ENCODE data around the gene TAF4B.
A peak's percentile ranks its signal among the peaks of the same experiment; 100 is the strongest.
"Not testable (repeated sequence)": the region's sequence is repeated elsewhere in the genome, so short reads cannot be mapped to it uniquely, and the experiment has no call there.

The TAF4B gene

DNA sequence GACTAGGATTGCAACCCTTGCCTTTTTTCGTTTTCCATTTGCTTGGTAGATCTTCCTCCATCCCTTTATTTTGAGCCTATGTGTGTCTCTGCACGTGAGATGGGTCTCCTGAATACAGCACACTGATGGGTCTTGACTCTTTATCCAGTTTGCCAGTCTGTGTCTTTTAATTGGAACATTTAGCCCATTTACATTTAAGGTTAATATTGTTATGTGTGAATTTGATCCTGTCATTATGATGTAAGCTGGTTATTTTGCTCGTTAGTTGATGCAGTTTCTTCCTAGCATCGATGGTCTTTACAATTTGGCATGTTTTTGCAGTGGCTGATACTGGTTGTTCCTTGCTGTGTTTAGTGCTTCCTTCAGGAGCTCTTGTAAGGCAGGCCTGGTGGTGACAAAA, 16.1 kb downstream of the TAF4B start:
- DNase-seq, result not testable (repeated sequence)

DNA sequence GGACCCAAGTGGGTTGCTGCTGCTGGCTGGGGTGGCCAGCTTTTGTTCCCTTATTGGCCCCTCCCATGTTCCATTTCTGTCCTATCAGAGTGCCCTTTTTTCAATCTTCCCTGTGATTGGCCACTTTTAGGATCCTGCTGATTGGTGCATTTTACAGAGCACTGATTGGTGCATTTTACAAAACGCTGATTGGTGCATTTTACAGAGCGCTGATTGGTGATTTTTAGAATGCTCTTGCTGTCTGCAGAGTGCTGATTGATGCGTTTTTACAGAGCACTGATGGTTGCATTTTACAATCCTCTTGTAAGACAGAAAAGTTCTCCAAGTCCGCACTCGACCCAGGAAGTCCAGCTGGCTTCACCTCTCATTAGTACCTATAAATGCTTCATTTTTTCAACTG, 19.2 kb downstream of the TAF4B start:
- not testable (repeated sequence) for DNase-seq

DNA sequence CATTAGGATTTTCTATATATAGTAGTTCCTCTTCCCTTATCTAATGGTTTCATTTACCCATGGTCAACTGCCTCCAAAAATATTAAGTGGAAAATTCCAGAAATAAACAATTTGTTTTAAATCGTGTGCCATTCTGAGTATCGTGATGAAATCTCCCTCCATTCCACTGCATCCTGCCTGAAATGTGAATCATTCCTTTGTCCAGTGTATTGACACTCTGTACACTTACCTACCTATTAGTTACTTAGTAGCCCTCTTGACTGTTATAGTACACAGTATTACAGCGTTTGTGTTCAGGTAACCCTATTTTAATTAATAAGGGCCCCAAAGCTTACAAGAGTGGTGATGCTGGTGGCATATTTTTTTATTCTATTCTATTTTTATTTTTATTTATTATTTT, 26.2 kb downstream of the TAF4B start:
- DNase-seq, result no peak

DNA sequence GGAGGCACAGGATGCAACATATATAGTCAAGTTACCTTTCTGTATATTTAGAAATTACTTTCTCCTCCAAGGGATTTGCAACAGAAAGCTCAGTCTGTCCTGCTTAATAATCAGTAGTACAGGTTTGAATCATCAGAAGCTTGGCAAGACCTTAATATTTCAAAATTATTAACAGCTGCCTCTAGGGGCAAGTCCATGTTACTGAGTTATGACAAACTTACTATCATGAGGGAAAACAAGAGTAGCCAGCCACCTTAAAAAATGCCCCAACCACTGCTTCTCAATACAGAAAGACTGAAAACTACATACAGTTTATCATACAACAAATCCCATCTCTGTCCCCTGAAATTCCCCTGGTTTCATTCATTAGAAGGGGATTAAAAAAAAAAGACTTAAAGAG, 28.6 kb downstream of the TAF4B start:
- not testable (repeated sequence) for DNase-seq

DNA sequence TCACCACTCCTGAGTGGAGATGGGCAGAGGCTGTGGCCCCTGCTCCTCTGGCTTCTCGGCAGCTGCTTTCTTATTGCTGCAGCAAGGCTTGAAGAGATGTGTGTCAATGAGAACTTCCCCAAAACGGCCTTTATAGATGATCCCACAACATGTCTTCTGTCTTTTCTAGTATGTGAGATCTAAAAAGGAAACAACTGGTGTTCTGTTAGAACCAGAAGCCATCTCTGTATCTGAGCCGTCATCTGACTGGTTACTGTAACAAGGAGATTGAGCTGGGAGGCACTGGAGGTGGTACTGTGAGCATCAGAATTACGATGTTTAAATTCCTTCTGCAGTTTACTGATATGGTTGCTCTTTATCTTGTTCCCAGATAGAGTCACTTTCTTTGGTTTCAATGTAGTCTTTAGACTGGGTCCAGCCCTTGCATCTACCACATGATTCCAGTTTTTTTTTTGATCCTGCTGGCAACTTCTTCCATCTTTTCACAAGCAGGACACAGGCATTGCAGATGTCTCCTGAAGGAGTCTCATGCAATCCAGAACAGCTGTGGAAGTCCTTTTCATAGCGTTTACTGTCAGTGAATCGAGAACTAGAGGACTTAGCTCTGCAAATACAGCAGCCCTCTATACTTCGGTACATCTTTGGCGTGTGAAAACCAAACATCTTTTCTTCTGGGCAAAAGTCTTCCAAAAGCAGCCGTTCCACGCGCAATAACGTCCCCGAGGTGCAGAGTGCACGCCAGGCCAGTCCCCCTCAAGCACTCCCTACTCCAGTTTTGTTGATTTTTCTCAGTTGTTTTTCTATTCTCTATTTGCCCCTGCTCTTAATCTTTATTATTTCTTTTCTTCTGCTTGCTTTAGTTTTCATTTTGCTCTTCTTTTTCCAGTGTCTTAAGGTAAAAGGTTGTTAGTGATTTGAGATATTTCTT, 29.7 kb downstream of the TAF4B start:
- no peak for DNase-seq

DNA sequence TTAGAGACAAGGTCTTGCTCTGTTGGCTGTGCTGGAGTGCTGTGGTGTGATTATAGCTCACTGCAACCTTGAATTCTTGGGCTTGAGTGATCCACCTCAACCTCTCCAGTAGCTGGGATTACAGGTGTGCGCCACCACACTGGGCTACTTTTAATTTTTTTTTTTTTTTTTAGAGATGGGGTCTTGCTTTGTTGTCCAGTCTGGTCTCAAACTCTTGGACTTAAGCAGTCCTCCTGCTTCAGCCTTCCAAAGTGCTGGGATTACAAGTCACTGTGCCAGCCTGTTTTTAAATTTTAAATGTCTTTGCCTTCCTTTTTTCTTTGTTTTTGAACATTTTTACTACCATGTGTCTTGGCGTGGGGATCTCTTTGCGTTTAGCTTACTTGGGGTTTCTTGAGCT, 32.5 kb downstream of the TAF4B start:
- DNase-seq, result no peak

DNA sequence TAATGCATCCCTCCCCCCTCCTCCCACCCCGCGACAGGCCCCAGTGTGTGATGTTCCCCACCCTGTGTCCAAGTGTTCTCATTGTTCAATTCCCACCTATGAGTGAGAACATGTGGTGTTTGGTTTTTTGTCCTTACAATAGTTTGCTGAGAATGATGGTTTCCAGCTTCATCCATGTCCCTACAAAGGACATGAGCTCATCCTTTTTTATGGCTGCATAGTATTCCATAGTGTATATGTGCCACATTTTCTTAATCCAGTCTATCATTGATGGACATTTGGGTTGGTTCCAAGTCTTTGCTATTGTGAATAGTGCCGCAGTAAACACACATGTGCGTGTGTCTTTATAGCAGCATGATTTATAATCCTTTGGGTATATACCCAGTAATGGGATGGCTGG, 33.2 kb downstream of the TAF4B start:
- DNase-seq, result not testable (repeated sequence)

DNA sequence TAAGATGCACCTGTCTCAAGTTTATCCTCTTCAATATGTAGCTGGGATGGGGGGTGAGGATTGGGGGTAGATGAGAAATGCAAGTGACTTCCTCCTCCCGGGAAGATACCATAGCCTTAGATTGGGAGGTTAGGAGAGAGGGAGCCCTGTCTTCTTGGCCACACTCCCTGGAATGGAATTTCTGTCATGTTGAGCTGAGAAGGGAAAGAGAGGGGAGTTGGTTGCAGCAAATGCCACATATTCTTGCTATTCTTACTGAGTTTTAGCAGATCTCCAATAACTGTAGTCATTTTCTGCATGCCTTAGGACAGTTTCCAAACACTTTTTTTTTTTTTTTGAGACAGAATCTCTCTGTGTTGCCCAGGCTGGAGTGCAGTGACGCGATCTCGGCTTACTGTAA, 35.9 kb downstream of the TAF4B start:
- no peak for DNase-seq

DNA sequence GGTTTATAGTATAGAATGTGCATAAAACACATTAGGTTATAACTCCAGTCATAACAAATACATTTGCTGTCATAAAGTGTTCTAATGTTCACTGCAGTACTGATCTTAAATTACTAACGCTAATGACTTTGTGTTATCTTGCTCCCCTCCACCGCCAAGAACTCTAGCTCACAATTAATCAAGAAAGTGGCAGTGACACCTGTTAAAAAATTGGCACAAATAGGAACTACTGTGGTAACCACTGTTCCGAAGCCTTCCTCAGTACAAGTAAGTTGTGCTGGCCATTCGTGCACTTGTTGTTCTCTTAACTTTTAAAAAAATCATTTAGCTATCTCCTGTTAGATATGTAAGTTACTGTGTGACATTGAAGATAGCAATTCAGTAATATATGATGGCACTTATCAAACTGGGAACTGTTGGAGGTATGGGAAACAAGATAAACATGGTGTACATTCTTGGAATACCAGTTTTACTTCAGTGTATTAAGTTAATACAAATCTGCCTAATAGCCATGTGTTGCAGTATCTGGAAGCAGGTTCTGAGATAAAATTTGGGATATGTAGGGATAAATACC, 41.2 kb downstream of the TAF4B start:
- DNase-seq, result no peak

DNA sequence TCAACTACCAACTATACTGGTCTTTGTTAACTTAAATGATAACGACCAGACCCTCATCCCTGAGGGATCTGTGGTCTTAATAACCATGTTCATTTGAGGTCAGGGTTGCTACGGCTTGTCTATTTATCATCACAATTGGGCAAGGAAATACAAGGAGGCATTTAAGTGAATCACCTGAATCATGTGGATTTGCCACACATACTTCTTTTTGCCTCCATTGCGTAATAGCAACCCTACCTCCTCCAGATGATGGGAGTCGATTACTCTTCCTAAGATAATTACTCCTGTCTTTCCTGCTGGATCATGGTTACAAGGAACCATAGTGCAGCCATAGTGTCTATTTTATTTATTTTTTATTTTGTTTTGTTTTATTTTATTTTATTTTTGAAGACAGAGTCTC, 42.2 kb downstream of the TAF4B start:
- DNase-seq, result no peak

DNA sequence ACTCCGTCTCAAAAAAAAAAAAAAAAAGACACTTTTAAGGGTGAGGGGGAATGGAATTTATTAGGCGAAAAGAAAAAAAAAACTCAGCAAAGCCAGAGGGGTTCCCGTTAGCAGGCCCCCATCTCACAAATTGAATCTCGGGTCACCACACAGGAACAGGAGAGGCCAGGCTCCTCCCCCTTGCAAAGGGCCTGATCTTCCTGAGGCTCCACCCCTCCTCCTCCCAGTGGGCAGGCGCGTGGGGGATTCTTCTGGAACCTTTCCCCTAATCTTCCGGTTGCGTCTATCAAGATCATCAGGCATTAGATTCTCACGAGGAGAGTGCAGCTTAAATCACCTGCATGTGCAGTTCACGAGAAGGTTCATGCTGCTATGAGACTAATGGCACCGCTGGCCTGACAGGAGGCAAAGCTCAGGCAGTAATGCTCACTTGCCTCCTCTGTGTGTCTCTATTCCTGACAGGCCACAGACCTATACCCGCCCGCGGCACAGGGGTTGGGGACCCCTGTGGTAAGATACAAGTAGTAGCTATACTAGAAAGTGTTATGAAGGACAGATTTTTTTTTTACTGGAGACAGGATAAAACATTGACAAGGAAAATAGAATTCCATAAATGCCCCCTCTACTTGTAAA, 45.8 kb downstream of the TAF4B start:
- DNase-seq, result no peak

DNA sequence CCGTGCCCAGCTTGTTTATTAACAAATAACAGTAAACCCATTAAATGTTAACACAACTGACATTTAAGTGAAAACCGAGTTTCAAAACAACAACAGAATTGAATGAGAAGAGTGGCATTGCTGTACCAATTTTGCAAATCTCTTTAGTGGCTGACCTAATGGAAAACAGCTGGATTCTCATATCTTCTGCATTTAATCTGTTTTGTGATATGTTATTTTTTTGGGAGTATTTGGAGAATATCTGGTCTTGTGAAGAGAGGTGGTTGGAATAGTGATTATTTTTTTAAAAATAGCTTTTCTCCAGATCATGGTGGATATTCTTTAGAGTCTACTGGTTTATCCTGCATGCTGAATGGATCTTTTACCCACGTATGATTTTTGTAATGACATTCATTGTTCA, 51.1 kb downstream of the TAF4B start:
- DNase-seq, result no peak

DNA sequence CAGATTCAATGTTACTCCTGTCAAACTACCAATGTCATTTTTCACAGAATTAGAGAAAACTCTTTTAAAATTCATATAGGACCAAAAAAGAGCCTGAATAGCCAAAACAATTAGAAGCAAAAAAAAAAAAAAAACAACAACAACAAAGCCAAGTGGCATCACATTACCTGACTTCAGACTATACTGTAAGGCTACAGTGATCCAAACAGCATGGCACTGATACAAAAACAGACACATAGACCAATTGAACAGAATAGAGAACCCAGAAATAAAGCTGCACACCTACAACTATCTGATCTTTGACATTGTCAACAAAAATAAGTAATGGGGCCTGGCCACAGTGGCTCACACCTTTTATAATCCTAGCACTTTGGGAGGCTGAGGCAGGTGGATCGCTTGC, 53.2 kb downstream of the TAF4B start:
- no peak for DNase-seq

DNA sequence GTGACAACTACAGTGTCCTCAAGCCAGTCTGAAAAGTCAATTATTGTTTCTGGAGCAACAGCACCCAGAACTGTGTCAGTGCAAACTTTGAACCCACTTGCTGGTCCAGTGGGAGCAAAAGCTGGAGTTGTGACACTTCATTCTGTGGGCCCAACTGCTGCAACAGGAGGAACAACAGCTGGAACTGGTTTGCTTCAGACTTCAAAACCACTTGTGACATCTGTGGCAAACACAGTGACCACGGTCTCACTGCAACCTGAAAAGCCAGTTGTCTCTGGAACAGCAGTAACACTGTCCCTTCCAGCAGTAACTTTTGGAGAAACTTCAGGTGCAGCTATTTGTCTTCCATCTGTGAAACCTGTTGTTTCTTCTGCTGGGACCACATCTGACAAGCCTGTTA, 59.8 kb downstream of the TAF4B start:
- no peak for DNase-seq

DNA sequence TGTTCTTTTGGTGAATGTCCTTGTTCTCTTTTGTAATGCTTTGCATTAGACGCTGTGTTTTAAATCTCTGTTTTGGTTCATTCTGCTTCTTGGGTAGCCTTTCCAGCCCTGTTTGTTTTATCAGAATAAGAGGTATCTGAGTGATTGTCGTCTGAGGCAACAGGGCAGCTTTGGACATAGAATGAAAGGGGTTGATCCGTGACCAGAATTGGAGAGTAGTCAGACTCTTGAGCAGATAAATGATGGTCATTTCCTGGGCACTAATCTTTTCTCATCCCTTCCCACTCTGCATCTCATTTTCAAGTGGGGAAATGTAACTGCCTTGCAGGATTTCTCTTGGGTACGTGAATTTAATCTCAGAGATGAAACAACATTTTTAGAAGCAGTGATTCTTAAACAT, 61.4 kb downstream of the TAF4B start:
- DNase-seq, result no peak

DNA sequence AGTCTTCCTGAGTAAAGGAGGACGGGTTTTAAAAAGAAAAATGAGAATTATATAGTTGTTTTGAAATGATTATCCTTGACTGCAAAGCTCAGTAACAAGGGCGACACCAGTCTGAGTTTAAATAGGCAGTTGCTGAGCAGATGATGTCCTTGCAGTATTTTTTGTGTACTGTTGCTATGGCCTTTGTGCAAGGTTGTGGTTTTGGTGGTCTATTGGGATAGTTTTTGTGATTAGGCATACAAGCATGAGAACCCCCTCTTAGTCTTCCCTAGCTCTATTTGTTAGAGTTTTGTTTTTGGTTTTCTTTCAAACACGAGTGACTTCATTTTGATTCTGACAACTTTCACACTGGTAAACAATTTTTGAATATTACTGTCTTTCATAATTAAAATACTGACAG, 64.1 kb downstream of the TAF4B start:
- DNase-seq, result no peak

DNA sequence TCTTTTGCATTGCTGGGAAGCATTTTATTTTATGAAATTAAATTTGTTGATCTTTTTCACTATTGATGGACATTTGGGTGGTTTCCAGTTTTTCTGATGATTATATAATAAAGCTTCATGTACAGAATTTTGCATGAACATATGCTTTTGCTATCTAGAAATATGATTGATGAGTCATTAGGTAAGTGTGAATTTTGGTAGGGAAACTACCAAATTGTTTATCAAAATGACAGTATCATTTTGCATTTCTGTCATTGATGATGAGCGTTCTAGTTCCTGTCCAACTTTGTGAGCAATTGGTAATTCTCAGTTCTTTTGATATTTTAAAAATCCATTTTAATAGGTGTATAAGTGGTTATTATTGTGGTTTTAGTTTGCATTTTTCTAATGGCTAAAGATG, 67.7 kb downstream of the TAF4B start:
- DNase-seq, result no peak

DNA sequence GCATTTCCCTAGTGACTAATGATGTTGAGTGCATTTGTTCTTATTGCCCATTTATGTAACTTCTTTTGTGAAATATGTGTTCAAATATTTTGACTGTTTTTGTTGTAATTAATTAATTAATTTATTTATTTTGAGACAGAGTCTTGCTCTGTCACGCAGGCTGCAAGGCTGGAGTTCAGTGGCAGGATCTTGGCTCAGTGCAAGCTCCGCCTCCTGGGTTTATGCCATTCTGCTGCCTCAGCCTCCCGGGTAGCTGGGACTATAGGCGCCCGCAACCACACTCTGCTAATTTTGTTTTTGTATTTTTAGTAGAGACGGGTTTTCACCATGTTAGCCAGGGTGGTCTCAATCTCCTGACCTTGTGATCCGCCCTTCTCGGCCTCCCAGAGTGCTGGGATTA, 71.9 kb downstream of the TAF4B start:
- DNase-seq, result no peak

DNA sequence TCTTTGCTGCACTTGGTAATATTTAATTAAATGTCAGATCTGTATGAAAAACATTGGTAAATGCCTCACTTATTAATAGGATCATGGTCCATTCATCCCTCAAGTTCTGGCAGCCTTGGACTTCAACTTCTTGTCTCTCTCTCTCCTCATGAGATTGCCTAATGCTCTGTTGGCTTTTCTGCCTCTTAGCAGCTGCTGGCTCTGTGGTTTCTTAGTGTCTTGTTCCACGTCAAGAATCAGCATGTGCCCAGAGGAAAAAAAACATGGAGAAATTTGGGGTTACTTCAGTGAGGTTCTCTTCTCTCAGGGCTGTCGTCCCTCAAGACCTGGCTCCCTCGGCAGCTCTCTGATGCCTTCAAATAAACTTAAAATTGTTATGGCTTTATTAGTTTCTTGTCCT, 75.4 kb downstream of the TAF4B start:
- no peak for DNase-seq

DNA sequence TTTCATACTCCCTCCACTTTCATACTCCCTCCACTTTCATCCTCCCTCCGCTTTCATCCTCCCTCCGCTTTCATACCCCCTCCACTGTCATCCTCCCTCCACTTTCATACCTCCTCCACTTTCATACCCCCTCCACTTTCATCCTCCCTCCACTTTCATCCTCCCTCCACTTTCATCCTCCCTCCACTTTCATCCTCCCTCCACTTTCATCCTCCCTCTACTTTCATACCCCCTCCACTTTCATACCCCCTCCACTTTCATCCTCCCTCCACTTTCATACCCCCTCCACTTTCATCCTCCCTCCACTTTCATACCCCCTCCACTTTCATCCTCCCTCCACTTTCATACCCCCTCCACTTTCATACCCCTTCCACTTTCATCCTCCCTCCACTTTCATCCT, 77.0 kb downstream of the TAF4B start:
- not testable (repeated sequence) for DNase-seq

DNA sequence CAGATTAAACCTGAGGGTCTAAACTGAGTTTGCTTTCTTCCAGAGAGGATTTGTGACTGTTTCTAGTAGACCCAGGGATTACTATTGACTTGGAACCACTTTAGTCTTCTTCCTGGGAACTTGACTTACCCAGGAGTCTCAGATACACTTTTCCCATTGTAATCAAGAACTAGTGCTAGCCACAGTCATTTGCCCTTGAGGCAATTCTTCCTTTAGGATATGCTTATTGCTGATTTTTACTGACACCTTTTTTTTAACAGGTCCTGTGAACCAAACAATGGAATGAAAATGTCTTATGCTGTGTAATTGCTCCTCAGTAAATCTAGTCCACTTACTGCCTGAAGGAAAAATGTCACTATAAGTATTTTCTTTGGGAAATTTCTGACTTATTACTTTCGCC, 78.3 kb downstream of the TAF4B start:
- no peak for DNase-seq

DNA sequence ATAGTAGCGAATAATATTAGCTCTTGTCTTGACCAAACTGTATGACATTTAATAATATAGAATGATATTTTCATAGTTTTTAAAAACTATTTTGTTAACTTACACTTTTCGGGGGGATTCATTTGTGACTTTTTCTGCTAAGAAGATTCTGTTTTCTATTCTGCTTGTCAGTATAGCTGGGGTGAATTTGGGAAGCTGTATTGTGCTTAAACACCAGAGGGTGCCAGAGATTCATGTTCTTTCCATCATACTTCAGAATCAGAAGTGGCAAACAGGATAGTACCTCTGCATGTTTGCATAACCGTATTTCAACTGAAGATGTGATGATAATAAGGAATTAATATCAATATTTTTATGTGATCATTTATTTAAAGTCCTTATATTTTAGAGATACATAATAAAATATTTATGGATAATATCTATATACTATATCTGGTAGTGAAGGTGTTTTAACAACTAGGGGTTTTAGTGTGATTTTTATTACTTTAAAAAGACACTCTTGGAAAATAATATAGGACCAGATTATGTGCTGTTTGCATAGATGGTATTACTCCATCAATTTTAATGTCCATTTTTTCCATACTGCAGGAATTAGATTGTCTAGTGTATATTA, 81.0 kb downstream of the TAF4B start:
- peak; percentile 59 for DNase-seq

DNA sequence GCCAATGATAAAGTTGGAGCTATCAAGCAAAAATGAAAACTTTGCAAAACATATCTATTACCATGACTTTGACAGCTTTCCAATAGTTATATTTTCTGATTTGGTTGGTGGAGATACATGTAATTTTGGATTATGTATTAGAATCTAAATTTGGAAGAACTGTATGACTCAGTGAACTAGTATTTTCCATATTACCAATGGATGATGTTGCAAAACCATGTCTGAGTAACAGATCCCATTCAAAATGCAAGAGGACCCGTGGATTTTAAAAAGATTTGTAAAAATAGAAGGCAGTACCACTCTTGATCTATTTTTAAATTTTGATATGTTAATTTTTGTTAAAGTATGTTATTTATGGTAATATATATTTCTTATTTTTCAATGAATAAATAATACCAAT, 83.0 kb downstream of the TAF4B start:
- DNase-seq, result no peak

DNA sequence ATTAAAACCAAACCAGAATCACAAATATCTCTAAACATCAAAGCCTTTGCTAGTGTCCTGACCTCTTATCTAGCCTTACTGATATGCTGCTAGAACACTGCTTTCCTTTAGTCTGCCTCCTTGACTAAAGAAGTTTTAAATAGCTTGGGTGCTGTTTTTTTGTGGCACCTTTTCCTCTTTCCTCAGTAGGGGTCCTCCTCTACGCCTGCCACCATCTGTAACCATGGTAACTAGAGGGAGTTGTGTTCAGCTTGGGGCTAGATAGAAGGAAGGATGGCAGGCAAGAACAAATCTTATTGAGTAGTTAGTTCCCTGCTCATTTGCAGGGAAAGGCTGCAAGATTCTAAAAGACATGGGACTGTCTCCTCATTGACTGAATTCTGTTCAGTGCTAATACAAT, 86.0 kb downstream of the TAF4B start:
- no peak for DNase-seq
